ENCODE measurements around the gene AIRE.

Gene AIRE

GRCh38 chr21:44324854-44325107, 39.1 kb downstream of the AIRE start:
- no peak for DNase-seq (ENCODE audit: low spot score)
- TF ChIP-seq, protein P1, sequence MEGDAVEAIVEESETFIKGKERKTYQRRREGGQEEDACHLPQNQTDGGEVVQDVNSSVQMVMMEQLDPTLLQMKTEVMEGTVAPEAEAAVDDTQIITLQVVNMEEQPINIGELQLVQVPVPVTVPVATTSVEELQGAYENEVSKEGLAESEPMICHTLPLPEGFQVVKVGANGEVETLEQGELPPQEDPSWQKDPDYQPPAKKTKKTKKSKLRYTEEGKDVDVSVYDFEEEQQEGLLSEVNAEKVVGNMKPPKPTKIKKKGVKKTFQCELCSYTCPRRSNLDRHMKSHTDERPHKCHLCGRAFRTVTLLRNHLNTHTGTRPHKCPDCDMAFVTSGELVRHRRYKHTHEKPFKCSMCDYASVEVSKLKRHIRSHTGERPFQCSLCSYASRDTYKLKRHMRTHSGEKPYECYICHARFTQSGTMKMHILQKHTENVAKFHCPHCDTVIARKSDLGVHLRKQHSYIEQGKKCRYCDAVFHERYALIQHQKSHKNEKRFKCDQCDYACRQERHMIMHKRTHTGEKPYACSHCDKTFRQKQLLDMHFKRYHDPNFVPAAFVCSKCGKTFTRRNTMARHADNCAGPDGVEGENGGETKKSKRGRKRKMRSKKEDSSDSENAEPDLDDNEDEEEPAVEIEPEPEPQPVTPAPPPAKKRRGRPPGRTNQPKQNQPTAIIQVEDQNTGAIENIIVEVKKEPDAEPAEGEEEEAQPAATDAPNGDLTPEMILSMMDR (IDR thresholded peaks at IDR 0.05; ENCODE audit: borderline replicate concordance, control extremely low read depth, extremely low read depth, insufficient read depth, missing control alignments): no peak
- in situ Hi-C loops (cut with MboI; ENCODE audit: low sequenced_read_pairs, unreplicated experiment): no loop called here

DNA sequence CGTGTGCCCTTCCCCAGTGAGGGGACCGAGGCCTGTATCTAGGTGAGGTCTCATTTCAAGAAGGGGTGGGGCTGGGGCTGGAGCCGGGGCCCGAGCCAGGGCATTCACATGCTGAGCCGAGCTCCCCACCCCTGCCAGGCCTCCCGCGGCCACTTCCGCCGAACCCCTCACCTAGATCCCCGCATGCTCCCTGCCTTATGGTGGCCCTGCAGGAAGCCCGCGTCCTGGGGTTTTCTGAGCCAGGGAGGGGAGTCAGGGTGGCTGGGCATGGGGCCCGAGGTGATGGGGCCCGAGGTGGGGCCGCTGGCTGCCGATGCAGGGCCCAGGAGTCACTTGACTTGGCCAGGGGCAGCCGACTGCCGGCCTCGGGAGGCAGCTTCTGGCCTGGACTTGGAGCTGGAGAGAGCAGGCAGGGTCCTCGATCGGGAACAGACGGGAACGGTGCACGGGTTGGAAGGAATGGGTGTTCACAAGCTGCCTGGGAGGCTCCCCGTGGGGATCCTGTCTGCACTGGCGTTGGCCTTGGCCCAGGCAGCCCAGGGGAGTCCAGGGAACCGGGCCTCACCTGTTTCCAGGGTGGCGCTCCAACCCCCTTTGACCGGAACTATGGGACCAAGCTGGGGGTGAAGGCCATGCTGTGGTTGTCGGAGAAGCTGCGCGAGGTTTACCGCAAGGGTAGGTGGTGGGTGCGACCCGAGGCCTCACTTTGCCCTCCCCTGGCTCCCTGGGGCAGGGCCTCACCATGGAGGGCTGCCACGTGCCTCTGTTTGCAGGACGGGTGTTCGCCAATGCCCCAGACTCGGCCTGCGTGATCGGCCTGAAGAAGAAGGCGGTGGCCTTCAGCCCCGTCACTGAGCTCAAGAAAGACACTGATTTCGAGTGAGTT, 40.0 kb downstream of the AIRE start:
- in situ Hi-C loops (cut with MboI; ENCODE audit: low sequenced_read_pairs, unreplicated experiment): no loop called here
- DNase-seq (ENCODE audit: low spot score): no peak
- TF ChIP-seq, protein P1 (IDR thresholded peaks at IDR 0.05; ENCODE audit: borderline replicate concordance, control extremely low read depth, extremely low read depth, insufficient read depth, missing control alignments): no peak

DNA sequence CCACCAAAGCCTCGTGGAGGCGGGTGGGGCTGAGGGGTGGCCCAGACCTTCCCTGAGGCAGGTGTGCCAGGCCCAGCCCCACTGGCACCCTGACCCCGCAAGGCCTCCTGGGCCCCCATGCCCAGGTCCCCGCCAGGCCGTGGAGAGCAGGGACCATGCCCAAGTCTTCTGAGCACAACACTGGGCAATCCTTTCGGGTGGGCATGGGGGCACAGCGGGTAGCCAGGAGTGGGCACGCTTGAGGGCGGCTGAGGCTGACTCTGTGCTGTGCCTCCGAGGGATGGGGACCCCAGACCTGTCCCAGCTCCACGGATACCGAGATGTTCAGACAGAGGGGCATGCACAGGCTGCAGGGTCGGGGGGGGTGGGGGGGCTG, 40.6 kb downstream of the AIRE start:
- TF ChIP-seq, protein P1 (IDR thresholded peaks at IDR 0.05; ENCODE audit: borderline replicate concordance, control extremely low read depth, extremely low read depth, insufficient read depth, missing control alignments): no peak
- DNase-seq (ENCODE audit: low spot score): no peak
- in situ Hi-C loops (cut with MboI; ENCODE audit: low sequenced_read_pairs, unreplicated experiment): no loop called here

DNA sequence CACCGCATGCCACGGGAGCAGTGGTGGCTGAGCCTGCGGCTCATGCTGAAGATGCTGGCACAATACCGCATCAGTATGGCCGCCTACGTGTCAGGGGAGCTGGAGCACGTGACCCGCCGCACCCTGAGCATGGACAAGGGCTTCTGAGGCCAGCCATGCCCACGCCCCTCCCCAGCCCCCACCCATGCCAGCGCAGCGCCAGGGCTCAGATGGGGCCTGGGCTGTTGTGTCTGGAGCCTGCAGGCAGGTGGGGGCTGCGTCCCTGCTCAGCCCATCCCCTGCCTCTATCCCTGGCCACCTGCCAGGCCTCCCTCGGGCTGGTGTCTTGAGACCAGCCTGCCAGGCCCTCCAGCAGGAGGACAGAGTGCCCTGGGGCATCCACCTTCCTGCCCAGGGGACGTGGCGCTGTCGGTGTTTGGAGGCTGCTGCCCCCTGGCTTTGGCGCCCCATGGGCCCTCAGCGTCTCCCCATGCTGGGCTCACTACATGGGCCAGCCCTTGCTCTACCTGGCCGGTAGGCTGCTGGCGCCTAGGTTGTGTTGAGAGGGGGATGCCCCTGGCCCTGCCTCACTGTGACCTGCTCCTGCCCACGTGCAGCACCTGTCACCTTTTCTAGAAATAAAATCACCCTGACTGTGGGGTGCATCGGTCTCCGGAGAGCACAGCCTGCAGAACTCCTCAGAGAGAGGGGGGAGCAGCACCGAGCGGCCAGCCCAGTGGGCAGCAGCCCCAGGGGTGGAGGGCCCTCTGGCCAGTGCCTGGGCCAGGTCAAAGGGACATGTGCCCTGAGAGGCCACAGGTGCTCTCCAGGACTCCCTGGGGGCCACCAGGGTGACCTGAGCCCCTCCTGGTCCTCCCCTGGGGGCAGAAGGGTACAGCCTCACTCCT, 41.3 kb downstream of the AIRE start:
- no peak for DNase-seq (ENCODE audit: low spot score)
- in situ Hi-C loops (cut with MboI; ENCODE audit: low sequenced_read_pairs, unreplicated experiment): no loop called here
- TF ChIP-seq, protein P1 (IDR thresholded peaks at IDR 0.05; ENCODE audit: borderline replicate concordance, control extremely low read depth, extremely low read depth, insufficient read depth, missing control alignments): no peak

- in situ Hi-C loops (cut with MboI; ENCODE audit: low sequenced_read_pairs, unreplicated experiment): no loop called here
- TF ChIP-seq, protein P1 (IDR thresholded peaks at IDR 0.05; ENCODE audit: borderline replicate concordance, control extremely low read depth, extremely low read depth, insufficient read depth, missing control alignments): no peak
- no peak for DNase-seq (ENCODE audit: low spot score)
Observed at GRCh38 chr21:44327603-44327974, 41.9 kb downstream of the AIRE start.

- in situ Hi-C loops (cut with MboI; ENCODE audit: low sequenced_read_pairs, unreplicated experiment): no loop called here
- DNase-seq (ENCODE audit: low spot score): no peak
- TF ChIP-seq, protein P1 (IDR thresholded peaks at IDR 0.05; ENCODE audit: borderline replicate concordance, control extremely low read depth, extremely low read depth, insufficient read depth, missing control alignments): no peak
Observed at GRCh38 chr21:44328242-44328895, 42.7 kb downstream of the AIRE start.

All from GM13976 (cell line).